Natural killer cell (primary cell): Measurements from ENCODE around the gene ATP5MC3. TPM values are rescaled to one million over a fixed set of nuclear protein-coding genes. Genes with fewer than 3 reads are reported as not detected.
A peak's percentile ranks its signal among the peaks of the same experiment; 100 is the strongest.

Experiments
- ATAC-seq, 3 donors: fragments of 150-1000 bp in 2 of 3; fragments of 200-7000 bp in 1 of 3; cut with Tn5 transposase; 1 replicate in 1 of 3; 2 replicates in 2 of 3; pipeline ENCODE4 v1.10.0; 2021; ENCODE audit warnings: mild to moderate bottlenecking in 2 of 3, moderate library complexity in 2 of 3
- DNase-seq, 2 donors: peaks; one replicate each; pipeline versions ENCODE4 v3.0.0 to v3.0.0-alpha.2; 2013 to 2021; ENCODE audit warnings: mixed read lengths in 1 of 2
- H3K27ac ChIP-seq: one replicate; pipeline ENCODE4 v1.5.1; 2013; ENCODE audit warnings: mild to moderate bottlenecking, low read length
- H3K27me3 ChIP-seq: one replicate; pipeline ENCODE4 v1.6.1; 2013; ENCODE audit warnings: low read length; ENCODE audit not compliant: control insufficient read depth, insufficient read depth
- H3K36me3 ChIP-seq: one replicate; pipeline ENCODE4 v1.6.1; 2013; ENCODE audit warnings: low read length; ENCODE audit not compliant: control insufficient read depth, insufficient read depth
- H3K4me1 ChIP-seq: one replicate; pipeline ENCODE4 v1.6.1; 2013; ENCODE audit warnings: low read length; ENCODE audit not compliant: control insufficient read depth, insufficient read depth
- H3K4me3 ChIP-seq: one replicate; pipeline ENCODE4 v1.5.1; 2013; ENCODE audit warnings: low read length
- H3K9me3 ChIP-seq: one replicate; pipeline ENCODE4 v1.6.1; 2013; ENCODE audit warnings: low read length; ENCODE audit not compliant: control insufficient read depth, insufficient read depth
- H3K27ac Mint-ChIP-seq, 2 donors: one replicate each; pipeline ENCODE4 v1.8.0; 2022; ENCODE audit warnings: mild to moderate bottlenecking in 2 of 2, mixed read lengths in 2 of 2, moderate library complexity in 1 of 2
- H3K27me3 Mint-ChIP-seq, 2 donors: one replicate each; pipeline ENCODE4 v1.8.0; 2022; ENCODE audit warnings: low read depth in 2 of 2, mixed read lengths in 2 of 2
- H3K36me3 Mint-ChIP-seq: one replicate; pipeline ENCODE4 v1.8.0; 2022; ENCODE audit warnings: mixed read lengths
- H3K4me1 Mint-ChIP-seq, 2 donors: one replicate each; pipeline ENCODE4 v1.8.0; 2022; ENCODE audit warnings: mixed read lengths in 2 of 2
- H3K4me3 Mint-ChIP-seq: one replicate; pipeline ENCODE4 v1.8.0; 2022; ENCODE audit warnings: mild to moderate bottlenecking, moderate library complexity, mixed read lengths
- H3K9me3 Mint-ChIP-seq, 2 donors: one replicate each; pipeline ENCODE4 v1.8.0; 2022; ENCODE audit warnings: mixed read lengths in 2 of 2
- WGBS: methylation state at CpG from one replicate; pipeline ENCODE4 v1.1.7; 2013; ENCODE audit warnings: missing lambda C conversion rate; ENCODE audit not compliant: insufficient coverage; 5-methylcytosine and 5-hydroxymethylcytosine counted together
- intact Hi-C: fragments of 100-400 bp; cut with micrococcal nuclease; formaldehyde crosslinking; loops from one replicate; pipeline ENCODE4 v1.14.2; 2022
- total RNA-seq, 4 donors: library from RNA; stranded (reverse); fragments of 120-200 nt in 1 of 4; gene quantifications; one replicate each; pipeline versions ENCODE4 v1.2.3 to v1.2.4, GENCODE V29; 2013 to 2022
- TF ChIP-seq, protein P1 (sequence below): fragments of 200-600 bp; IDR thresholded peaks from one replicate; pipeline ENCODE4 v1.8.0; 2022; ENCODE audit warnings: antibody characterized with exemption

The ATP5MC3 gene
- total RNA-seq, 3 donors from 2014 or later (not counting 1 experiment from before 2014, with no cell fraction given), result 67.1 to 82.2 (median 81.0) TPM

DNA sequence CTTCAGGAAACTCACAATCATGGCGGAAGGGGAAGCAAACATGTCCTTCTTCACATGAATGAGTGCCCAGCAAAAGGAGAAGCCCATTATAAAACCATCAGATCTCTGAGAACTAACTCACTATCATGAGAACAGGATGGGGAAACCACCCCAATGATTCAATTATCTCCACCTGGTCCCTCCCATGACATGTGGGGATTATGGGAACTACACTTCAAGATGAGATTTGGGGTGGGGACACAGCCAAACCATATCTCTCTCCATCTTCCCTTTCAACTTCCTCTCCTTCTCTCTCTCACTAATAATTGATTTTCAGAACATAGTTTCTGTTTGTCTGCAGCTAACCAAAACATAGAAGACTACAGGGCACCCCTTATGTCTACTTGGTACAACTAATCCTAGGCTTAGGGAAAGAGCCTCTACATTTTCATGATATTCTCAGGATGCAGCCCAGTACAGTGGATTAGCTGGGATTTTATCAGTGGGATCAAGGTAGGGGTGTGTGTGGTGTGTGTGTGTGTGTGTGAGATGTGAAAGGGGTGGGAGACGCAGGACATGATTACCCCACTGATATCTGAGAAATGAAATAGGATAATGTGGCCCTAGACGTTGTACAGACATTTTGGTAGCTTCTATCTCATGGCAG, 10.7 kb downstream of the ATP5MC3 start:
- Mint-ChIP-seq H3K9me3 (no peaks in the 10 kb centered on the region), H3K36me3 (no peaks in the 10 kb centered on the region), H3K27ac (no peak overlapping the region), H3K4me1 (peaks cover 25 to 29% of the 10 kb centered on the region in 2 donors), H3K4me3 (peak overlapping the region; percentile 21), H3K27me3 (no peaks in the 10 kb centered on the region)
- Histone ChIP-seq H3K27ac (no peak overlapping the region), H3K4me3 (no peak overlapping the region), H3K9me3 (no peaks in the 10 kb centered on the region), H3K36me3 (peaks cover 5% of the 10 kb centered on the region), H3K4me1 (peaks cover 8% of the 10 kb centered on the region), H3K27me3 (no peaks in the 10 kb centered on the region)
- 95% methylated on average over 3 of the region's 3 CpGs for WGBS
- no peak for ATAC-seq
- TF ChIP-seq, protein P1, sequence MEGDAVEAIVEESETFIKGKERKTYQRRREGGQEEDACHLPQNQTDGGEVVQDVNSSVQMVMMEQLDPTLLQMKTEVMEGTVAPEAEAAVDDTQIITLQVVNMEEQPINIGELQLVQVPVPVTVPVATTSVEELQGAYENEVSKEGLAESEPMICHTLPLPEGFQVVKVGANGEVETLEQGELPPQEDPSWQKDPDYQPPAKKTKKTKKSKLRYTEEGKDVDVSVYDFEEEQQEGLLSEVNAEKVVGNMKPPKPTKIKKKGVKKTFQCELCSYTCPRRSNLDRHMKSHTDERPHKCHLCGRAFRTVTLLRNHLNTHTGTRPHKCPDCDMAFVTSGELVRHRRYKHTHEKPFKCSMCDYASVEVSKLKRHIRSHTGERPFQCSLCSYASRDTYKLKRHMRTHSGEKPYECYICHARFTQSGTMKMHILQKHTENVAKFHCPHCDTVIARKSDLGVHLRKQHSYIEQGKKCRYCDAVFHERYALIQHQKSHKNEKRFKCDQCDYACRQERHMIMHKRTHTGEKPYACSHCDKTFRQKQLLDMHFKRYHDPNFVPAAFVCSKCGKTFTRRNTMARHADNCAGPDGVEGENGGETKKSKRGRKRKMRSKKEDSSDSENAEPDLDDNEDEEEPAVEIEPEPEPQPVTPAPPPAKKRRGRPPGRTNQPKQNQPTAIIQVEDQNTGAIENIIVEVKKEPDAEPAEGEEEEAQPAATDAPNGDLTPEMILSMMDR, result no peak
- no peak for DNase-seq
- intact Hi-C loops, result no loop called here

DNA sequence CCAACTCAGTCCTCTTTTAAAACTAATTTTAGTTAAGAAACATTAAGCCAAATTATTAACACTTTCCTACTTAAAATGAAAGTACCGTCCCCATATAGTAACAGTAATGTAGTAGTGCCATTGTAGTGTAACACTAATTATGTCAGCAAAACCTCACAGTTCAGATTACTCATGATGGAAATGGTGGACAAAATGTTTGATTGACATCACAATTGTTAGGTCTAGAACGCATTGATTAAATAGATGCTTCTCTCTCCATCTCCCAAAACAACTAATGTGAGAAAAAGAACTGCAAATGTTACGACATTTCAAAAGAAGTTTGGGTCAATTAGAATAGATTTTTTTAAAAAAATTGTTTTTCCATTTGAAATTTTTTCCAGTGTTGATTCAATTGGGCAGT, 12.3 kb downstream of the ATP5MC3 start:
- TF ChIP-seq, protein P1, result no peak
- H3K4me3 ChIP-seq, result no peak overlapping the region
- Mint-ChIP-seq H3K27me3 (no peaks in the 10 kb centered on the region), H3K36me3 (no peaks in the 10 kb centered on the region), H3K27ac (peak overlapping the region; percentile 93 to 94), H3K4me1 (peaks cover 18 to 36% of the 10 kb centered on the region in 2 donors), H3K9me3 (no peaks in the 10 kb centered on the region), H3K4me3 (peak overlapping the region; percentile 100)
- H3K27me3 ChIP-seq, result no peaks in the 10 kb centered on the region
- DNase-seq, result no peak
- ATAC-seq, result no peak
- H3K27ac ChIP-seq, result peak overlapping the region; percentile 87
- H3K4me1 ChIP-seq, result peaks cover 10% of the 10 kb centered on the region
- 83% methylated on average over 1 of the region's 3 CpGs for WGBS
- intact Hi-C loops, result loop anchor here (2.0 to 5.0 kb wide), 2 partner anchors 577 to 676 kb away; no protein-coding TSS in a partner anchor
- peaks cover 2% of the 10 kb centered on the region for H3K36me3 ChIP-seq
- no peaks in the 10 kb centered on the region for H3K9me3 ChIP-seq

DNA sequence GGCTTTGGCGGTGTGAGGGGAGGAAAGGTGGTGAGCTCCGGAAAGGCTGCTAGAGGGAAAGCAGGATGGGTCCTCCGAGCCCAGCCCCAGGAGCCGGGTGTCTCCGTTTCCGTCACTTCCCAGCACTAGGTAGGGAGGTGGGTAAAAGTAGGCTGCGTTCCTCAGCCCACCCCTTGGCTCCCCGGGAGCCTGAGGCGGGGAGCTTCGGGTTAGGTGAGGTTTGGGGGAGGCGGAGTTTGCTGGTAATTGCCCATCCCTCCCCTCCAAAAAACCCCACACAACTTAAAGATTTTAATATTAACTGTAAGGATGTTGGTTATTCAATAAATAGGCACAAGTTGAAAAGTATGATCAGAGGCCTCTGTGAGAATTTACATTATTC, 13.0 kb downstream of the ATP5MC3 start:
- no peaks in the 10 kb centered on the region for H3K9me3 ChIP-seq
- TF ChIP-seq, protein P1, result no peak
- Mint-ChIP-seq H3K27ac (peak overlapping the region; percentile 93 to 94), H3K4me3 (peak overlapping the region; percentile 100), H3K36me3 (no peaks in the 10 kb centered on the region), H3K27me3 (no peaks in the 10 kb centered on the region), H3K4me1 (peaks cover 18 to 36% of the 10 kb centered on the region in 2 donors), H3K9me3 (no peaks in the 10 kb centered on the region)
- H3K27me3 ChIP-seq, result no peaks in the 10 kb centered on the region
- DNase-seq (no peak), ATAC-seq (peak; percentile 5 to 16 (median 9))
- H3K27ac ChIP-seq, result peak overlapping the region; percentile 87
- peaks cover 10% of the 10 kb centered on the region for H3K4me1 ChIP-seq
- WGBS, result 0% methylated on average over 6 of the region's 11 CpGs
- peaks cover 2% of the 10 kb centered on the region for H3K36me3 ChIP-seq
- H3K4me3 ChIP-seq, result peak overlapping the region; percentile 93
- intact Hi-C loops, result loop anchor here (2.0 to 5.0 kb wide), 2 partner anchors 576 to 676 kb away; no protein-coding TSS in a partner anchor
